GM23248 (cell line): ENCODE measurements around the gene CCNJL.

Experiments
- EZH2 ChIP-seq: fragments of 200-600 bp; sonication (generic); IDR thresholded peaks from 2 replicates; pipeline ENCODE4 v1.6.1; 2018; ENCODE audit warnings: antibody characterized with exemption, mild to moderate bottlenecking; ENCODE audit not compliant: insufficient read depth, poor library complexity, severe bottlenecking
- EZH2phosphoT487 ChIP-seq: fragments of 200-600 bp; sonication (generic); IDR thresholded peaks from 2 replicates; pipeline ENCODE4 v1.6.1; 2018; ENCODE audit warnings: antibody characterized with exemption, moderate library complexity, mild to moderate bottlenecking, low read depth; ENCODE audit not compliant: insufficient read depth

DNA sequence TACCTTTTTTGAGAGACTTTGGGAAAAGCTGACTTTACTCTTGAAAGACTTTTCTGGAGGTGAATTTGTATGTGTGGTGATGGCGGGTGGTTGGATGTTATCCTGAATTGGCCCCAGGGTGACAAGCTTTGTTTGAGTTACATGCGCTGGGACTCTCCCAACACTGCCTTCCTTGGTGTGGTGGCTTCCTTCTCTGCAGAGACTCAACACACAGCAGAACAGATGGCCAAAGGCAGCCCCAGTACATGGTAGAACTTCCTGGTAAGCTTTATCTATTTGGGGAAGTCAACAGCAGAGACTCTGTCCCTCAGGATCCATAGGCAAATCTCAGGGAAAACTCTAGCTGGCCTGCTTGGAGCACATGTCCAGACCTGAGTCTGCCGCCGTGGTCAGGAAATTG, 39.9 kb upstream of the CCNJL start:
- TF ChIP-seq EZH2phosphoT487 (no peak), EZH2 (no peak)
